Measurements from ENCODE around the gene MINDY3. TPM values are rescaled to one million over a fixed set of nuclear protein-coding genes. Genes with fewer than 3 reads are reported as not detected.
"Not testable (repeated sequence)": the region's sequence is repeated elsewhere in the genome, so short reads cannot be mapped to it uniquely, and the experiment has no call there.

The MINDY3 gene
- total RNA-seq, 1 donor from 2014 or later: 34.5 TPM

GRCh38 chr10:15789793-15790525, 70.3 kb downstream of the MINDY3 start:
- no peak for DNase-seq (ENCODE audit: low spot score)
- intact Hi-C loops (cut with DNase I): no loop called here
- ATAC-seq: peak; percentile 57

DNA sequence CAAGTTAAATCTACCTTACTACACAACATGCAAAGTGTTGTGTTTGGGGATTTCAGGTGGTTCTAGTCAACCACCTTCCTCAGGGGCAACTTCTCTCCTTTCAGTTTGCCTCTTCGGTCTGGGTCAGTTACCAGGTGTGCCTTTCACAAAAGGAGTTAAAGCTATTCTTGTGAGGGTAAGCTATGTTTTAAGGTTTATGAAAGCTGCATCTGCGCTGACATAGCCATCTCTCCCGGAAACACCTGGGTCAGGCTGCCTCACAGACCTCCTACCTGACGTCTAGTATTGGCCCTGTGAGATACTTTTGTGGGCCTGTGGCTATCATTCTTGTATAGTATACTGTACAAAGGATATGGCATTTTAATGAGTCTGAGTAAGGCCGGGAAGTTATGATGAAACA, 72.9 kb downstream of the MINDY3 start:
- no peak for DNase-seq (ENCODE audit: low spot score)
- intact Hi-C loops (cut with DNase I): no loop called here
- ATAC-seq: no peak

DNA sequence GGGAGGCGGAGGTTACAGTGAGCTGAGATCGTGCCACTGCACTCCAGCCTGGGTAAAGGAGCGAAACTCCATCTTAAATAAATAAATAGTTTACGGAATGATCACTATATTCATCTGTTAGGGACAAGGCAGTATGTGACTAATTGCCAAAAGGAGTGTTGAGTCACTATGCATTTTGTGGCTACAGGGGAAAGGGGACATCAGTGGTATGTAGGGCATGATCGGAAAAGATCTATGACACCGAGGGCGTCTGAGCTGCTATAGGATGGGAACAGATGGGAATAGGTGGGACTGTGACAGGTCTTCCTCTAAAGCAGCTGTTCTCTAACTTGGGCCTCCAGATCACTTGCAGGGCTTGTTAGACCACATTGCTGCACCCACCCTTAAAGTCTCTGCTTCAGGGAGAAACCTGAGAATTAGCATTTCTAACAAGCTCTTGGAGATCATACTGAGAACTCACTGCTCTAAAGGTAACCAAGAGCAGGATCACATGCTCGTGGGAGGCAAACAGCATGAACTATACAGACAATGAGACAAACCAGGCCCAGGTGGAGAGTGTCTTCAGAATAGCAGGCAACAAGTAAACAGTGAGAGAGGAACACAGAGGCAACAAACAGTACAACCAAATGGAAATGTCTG, 75.5 kb downstream of the MINDY3 start:
- ATAC-seq: no peak
- no peak for DNase-seq (ENCODE audit: low spot score)
- intact Hi-C loops (cut with DNase I): no loop called here

DNA sequence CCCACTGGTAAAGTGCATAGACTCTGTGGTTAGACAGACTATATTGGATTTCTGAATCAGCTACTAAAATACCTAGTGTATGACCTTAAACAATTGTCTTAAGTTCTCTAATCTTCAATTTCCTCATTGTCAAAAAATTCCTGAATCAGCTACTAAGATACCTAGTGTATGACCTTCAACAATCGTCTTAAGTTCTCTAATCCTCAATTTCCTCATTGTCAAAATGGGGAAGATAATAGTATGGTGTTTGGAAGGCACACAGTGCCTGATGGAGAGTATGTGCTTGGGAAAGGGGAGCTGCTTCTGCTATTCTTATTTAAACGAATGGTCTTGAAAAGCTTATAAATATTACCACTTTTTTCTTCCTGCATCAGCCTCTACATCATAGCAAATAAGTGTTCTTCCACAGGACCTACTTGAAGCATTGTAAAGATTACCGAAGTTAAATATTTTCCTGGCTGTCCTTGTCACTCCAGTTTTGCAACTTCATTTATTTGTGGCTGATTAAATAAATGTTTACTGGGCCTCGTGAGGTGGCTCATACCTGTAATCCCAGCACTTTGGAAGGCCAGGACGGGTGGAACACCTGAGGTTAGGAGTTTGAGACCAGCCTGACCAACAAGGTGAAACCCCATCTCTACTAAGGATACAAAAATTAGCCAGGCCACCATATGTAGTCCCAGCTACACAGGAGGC, 76.2 kb downstream of the MINDY3 start:
- no peak for DNase-seq (ENCODE audit: low spot score)
- intact Hi-C loops (cut with DNase I): no loop called here
- no peak for ATAC-seq

DNA sequence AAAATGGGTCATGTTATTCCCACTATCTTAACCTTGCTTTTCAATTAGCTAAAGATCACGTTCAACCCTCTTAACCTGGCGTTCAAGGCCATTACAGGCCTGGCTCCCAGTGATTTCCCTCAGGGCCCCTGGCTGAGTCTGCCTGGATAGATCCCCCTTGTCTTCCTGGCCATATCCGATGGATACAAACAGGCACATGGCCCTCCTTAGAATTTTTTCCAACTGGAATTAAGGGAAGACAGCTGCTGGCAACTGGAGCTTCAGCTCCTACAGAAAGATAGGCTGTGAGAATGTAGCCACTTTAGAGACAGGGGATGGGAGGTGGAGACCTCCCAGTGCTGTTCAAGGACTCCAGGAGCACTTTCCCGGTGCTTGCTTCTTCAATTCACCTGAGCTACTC, 77.5 kb downstream of the MINDY3 start:
- DNase-seq (ENCODE audit: low spot score): no peak
- no peak for ATAC-seq
- intact Hi-C loops (cut with DNase I): no loop called here

DNA sequence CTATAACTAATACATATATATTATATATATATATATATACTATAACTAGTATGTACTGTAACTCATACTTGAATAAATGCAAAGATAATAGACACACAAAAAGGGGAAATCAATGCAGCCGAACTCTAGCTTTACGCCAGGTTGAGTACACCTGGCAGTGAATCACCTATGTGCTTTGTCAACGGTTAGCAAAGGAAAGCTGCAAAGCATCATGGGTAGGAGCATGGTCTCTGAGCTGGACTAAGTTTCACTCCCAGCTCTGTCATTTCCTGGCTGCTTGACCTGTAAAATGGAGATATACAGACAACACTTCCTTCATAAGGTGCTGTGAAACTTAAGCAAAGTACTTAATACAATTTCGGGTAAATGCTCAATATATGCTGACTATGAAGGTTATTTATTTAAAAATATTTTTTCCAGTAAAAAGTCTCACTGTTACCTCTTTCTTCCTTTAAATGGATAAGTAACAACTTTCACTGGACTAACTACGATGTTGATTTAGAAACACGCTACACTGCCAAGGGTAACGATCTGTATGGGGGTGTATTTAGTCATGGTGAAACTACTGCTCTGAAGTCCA, 78.8 kb downstream of the MINDY3 start:
- ATAC-seq: no peak
- intact Hi-C loops (cut with DNase I): no loop called here

GRCh38 chr10:15780353-15781135, 79.8 kb downstream of the MINDY3 start:
- DNase-seq (ENCODE audit: low spot score) (peak; percentile 70), ATAC-seq (peak; percentile 38)
- intact Hi-C loops (cut with DNase I): no loop called here

More for the DNA sequence above, 78.8 kb downstream of the MINDY3 start:
- no peak for DNase-seq (ENCODE audit: low spot score)

- ATAC-seq (no peak), DNase-seq (ENCODE audit: low spot score) (no peak)
- intact Hi-C loops (cut with DNase I): no loop called here
These were observed 84.8 kb downstream of the MINDY3 start for GRCh38 chr10:15775513-15775912.

- intact Hi-C loops (cut with DNase I); ATAC-seq: not testable (repeated sequence)
These were observed 85.8 kb downstream of the MINDY3 start for GRCh38 chr10:15774534-15774933.

DNA sequence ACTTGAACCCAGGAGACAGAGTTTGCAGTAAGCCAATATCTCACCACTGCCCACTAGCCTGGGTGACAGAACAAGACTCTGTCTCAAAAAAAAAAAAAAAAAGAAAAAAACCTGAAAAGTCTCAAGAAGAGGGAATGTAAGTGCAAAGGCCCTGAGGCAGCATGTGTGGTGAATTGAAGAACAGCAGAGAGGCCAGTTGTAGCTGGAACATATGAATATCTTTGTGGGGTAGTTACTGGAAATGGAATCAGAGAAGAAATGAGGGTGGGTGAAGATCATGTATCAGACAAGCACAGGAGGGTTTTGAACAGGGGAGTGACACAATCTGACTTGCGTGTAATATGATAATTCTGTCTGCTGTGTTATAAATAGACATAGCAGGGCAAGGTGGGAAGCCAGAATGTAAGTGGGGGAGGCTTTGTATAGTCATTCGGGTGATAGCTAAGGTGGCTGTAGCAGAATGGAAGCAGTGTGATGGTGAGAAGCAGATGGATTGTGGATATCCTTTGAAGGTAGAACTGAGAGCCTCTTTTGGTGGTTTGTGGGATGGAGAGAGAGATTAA, 95.3 kb downstream of the MINDY3 start:
- intact Hi-C loops (cut with DNase I): no loop called here
- no peak for ATAC-seq
- no peak for DNase-seq (ENCODE audit: low spot score)

More at GRCh38 chr10:15774534-15774933, 85.8 kb downstream of the MINDY3 start:
- not testable (repeated sequence) for DNase-seq (ENCODE audit: low spot score)

GRCh38 chr10:15763006-15763405, 97.3 kb downstream of the MINDY3 start:
- ATAC-seq: peak; percentile 74
- no peak for DNase-seq (ENCODE audit: low spot score)

DNA sequence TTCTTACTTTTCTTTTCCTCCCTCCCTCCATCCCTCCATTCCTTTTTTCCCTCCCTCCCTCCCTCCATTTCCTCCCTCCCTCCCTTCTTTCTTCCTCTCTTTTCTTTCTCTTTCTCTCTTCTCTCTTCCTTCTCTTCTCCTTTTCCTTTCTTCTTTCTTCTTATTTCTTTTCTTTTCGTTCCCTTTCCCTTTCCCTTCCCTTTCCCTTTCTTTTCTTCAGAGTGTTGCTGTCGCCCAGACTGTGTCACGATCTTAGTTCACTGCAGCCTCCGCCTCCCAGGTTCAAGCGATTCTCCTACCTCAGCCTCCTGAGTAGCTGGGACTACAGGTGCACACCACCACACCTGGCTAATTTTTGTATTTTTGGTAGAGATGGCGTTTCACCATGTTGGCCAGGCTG, 98.1 kb downstream of the MINDY3 start:
- ATAC-seq; intact Hi-C loops (cut with DNase I); DNase-seq (ENCODE audit: low spot score): not testable (repeated sequence)

More at GRCh38 chr10:15763006-15763405, 97.3 kb downstream of the MINDY3 start:
- intact Hi-C loops (cut with DNase I): no loop called here

DNA sequence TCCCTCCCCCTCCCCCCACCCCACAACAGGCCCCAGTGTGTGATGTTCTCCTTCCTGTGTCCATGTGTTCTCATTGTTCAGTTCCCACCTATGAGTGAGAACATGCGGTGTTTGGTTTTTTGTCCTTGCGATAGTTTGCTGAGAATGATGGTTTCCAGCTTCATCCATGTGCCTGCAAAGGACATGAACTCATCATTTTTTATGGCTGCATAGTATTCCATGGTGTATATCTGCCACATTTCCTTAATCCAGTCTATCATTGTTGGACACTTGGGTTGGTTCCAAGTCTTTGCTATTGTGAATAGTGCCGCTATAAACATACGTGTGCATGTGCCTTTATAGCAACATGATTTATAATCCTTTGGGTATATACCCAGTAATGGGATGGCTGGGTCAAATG, 99.1 kb downstream of the MINDY3 start:
- ATAC-seq; intact Hi-C loops (cut with DNase I); DNase-seq (ENCODE audit: low spot score): not testable (repeated sequence)

GRCh38 chr10:15760681-15761080, 99.6 kb downstream of the MINDY3 start:
- intact Hi-C loops (cut with DNase I): no loop called here
- DNase-seq (ENCODE audit: low spot score) (no peak), ATAC-seq (no peak)

GRCh38 chr10:15759265-15759664, 101.0 kb downstream of the MINDY3 start:
- intact Hi-C loops (cut with DNase I): no loop called here
- ATAC-seq: no peak
- DNase-seq (ENCODE audit: low spot score): no peak

- intact Hi-C loops (cut with DNase I): no loop called here
- ATAC-seq (no peak), DNase-seq (ENCODE audit: low spot score) (no peak)
These were observed 101.7 kb downstream of the MINDY3 start for GRCh38 chr10:15758618-15759017.

DNA sequence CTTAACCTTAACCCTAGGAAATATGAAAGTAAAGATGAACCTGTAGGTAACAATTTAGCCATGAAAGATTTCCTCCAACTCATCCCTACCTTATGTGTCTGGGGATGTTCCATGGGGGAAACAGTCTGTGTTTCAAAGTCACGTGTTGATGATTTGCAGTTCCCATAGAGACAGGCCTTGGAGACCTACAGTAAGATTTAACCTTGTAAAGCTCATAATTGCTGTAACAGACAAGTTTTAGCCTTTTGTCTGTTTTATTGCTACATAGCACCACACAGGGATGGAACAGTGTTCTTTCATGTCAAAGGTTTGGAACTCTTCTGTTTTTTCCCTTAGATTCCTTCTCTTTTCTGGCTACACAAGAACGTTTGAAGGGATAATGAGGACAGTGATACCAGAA, 105.4 kb downstream of the MINDY3 start:
- no peak for DNase-seq (ENCODE audit: low spot score)
- ATAC-seq: no peak
- intact Hi-C loops (cut with DNase I): no loop called here

DNA sequence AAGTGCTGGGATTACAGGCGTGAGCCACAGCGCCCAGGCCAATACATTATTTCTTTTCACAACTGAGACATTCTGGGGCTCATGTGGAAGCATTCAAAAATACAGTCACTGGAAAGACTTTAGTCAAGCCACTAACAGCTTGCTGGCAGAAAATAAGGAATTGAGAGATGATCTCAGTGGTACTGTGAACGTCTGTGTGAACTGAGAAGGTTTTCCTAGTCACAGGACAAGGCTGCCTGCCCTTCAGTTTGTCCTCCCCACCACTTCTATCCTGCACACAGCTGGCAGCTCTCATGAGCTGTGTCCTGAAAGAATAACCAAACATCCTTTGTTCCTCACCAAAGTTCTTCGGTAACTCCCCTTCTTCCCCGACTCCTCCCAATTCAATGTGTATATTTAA, 109.3 kb downstream of the MINDY3 start:
- no peak for ATAC-seq
- intact Hi-C loops (cut with DNase I): no loop called here
- DNase-seq (ENCODE audit: low spot score): no peak

DNA sequence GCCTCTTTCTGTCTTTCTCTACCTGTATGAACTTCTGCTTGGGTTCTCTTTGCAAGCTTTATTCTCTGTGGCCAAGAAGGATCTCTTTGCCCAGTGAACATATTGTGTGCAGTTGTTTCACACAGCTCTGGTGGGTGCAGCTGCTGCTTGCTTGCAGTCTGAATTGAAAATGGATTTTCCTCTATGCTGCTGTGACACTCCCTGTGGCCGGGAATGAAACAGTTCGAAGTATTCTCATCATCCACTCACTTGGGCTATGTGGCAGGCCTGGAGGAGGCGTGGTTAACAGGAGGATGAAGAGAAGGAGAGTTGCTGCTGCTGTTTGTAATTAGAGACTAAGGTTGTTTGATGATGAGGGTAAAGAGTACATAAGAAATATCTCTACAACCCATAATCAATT, 112.2 kb downstream of the MINDY3 start:
- no peak for ATAC-seq
- no peak for DNase-seq (ENCODE audit: low spot score)
- intact Hi-C loops (cut with DNase I): no loop called here
